GM21526 (cell line): ENCODE data around the gene SUSD2.
"Not testable (repeated sequence)": the region's sequence is repeated elsewhere in the genome, so short reads cannot be mapped to it uniquely, and the experiment has no call there.

ENCODE experiments used
- ATAC-seq: cut with Tn5 transposase; IDR thresholded peaks from one replicate; pipeline ENCODE4 v1.9.1; 2021; ENCODE audit warnings: moderate library complexity; ENCODE audit not compliant: unreplicated experiment, low FRiP score

SUSD2 gene

DNA sequence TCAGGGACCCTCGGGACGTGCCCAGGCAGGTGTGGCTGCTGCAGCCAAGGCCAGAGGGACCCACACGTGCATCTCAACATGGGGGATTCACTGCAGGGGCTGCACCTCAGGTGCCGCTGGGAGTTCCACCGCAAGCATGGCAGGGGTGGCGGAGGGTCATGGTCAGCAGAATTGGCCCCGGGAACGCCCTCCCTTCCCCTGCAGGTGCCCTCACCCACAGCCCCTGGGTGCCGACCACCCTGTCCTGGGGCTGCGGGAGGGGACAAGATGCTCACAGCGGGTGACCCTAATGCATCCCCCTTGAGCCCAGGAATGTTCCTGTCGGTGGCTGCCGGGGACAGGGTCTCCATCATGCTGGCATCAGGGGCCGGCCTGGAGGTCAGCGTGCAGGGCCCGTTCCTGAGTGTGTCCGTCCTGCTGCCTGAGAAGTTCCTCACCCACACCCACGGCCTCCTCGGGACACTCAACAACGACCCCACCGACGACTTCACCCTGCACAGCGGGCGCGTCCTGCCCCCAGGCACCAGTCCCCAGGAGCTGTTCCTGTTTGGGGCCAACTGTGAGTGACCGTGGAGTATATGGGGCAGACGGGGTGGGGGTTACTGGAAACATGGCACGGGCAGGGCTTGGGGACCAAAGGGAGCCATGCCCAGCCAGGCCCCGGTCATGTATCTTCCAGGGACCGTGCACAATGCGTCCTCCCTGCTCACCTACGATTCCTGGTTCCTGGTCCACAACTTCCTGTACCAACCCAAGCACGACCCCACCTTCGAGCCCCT lies 5.8 kb downstream of the SUSD2 start:
- no peak for ATAC-seq

DNA sequence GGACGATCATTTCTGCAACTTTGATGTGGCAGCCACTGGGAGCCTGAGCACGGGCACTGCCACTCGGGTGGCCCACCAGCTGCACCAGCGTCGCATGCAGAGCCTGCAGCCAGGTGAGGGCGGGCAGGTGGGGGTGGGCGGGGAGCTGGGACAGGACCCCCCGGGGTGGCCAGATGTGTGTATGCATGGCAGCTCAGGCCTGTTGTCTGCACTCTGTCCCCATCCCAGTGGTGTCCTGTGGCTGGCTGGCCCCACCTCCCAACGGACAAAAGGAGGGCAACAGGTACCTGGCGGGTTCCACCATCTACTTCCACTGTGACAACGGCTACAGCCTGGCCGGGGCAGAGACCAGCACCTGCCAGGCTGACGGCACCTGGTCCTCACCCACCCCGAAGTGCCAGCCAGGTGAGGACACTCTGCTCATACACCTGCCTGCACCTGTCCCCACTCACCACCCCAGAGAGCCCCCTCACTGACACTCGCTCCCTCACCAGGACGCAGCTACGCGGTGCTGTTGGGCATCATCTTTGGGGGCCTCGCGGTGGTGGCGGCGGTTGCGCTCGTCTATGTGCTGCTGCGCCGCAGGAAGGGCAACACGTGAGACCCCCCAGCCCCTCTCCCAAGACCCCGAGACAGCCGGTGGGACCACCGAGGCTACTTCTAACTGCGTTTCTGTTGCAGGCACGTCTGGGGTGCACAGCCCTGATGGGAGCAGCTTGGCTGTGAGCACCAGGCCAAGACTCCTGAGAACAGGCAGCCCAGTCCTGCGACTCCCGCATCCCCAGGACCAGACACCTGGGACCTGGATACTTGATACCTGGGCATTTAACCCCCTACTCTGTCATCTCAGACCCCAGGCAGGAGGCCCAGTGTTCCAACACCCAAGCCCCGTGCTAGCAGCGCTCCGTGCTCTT lies 6.7 kb downstream of the SUSD2 start:
- no peak for ATAC-seq

DNA sequence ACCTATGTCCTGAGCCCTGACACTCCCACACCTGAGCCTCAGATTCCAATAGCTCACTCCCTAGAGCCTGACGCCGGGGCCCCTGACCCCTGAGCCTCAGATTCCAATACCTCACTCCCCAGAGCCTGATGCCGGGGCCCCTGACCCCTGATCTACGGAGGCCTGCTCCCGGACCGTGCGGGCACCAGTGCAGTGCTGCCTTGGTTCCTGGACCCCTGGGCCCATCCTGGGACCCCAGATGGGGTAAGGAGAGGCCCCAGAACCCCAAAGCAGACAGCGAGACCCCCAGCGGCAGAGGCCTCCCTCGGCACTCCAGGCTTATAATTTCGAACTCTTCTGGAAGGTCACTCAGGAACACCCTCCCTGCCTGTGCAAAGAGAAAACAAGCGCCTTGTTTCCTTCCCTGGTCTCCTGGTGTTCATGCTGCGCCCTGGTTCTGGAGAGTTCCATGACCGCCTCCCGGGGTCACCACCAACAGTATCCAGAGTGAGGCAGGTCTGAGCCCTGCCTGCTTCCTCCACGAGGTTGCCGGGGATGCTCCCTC lies 7.5 kb downstream of the SUSD2 start:
- no peak for ATAC-seq

DNA sequence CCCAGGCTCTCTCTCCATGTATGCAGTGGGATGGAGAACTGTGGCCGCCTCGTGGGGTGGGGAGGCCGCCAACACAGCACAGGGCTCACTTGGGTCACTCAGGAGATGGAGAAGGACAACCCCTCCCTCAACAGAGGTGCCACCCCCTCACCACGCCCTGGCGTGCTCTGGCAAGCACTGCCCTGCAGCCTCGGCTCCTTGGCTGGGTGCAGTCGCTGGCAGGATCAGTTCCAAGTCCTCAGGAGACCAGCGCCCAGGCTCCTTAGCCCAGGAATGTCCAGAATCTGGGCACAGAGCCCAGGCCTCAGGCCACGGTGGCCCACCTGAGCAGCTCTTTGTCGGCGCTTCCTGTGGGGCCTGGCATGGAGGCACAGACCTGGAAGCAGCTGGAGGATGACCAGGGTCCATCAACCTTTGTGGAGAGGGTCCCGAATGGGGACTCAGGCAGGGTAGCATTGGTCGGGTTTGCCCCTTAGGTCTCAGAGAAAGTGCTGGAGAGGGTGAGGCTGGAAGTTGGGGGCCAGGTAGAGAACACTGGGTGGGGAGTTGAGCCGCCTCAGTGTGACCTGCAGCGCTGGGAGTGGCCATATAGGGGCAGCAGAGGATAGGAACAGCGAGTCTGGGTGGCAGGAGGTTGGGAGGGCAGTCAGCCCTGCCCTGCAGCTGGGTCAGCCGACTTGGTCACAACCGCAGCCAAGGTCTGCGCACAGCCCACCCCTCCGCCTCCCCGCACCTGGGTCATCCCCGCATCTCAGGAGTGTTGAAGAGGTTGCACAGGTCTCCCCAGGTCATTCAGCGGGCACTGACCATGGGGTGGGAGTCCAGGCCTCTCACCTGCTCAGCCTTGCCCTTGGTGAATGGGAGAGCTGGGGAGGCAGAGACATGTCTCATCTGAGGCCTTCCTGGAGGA lies 8.2 kb downstream of the SUSD2 start:
- no peak for ATAC-seq

GRCh38 chr22:24190159-24190540 lies 8.9 kb downstream of the SUSD2 start:
- no peak for ATAC-seq

DNA sequence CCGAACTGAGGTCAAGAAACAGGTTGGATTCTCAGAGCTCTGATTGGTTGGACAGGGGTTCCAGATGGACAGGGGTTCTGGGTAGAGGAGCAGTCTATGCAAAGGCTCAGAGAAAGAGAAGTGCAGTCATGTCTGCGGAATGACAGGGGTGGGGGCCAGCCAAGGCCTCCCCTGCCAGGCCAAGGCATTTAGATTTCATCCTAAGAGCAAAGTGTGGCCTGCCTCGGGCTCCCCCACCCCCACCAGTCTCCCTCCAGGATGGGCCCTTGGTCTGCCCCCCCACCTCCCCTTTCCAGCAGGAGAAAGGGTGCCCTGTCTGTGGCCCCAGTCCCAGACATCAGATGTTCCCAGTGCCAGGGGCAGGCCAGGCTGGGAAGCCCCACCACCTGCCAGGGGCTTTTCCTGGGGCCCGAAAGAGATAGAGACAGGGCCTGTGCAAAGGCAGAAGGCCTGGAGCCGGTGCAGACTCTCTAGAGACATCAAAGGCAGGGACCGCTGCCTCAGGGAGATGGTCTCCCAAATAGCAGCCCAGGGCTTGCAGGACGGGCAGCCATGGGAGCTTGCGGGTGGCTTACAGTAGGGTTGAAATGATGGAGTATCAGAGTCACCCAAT lies 9.4 kb downstream of the SUSD2 start:
- ATAC-seq, result no peak

- ATAC-seq, result no peak
These were observed 10.1 kb downstream of the SUSD2 start for GRCh38 chr22:24191381-24191841.

DNA sequence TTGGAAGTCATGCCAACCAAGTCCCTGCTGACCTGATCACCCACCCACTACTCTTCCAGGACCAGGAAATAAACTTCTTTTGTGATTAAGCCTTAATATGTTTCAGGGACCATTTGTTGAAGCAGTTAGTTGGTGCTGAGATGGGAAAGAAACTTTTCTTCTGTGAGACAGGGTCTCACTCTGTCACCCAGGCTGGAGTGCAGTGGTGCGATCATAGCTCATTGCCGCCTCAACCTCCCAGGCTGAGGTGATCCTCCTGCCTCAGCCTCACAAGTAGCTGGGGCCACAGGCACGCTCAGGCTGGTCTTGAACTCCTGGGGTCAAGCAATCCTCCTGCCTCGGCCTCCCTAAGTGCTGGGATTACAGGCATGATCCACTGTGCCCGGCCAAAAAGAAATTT lies 10.6 kb downstream of the SUSD2 start:
- ATAC-seq, result no peak

- no peak for ATAC-seq
These were observed 17.4 kb downstream of the SUSD2 start for GRCh38 chr22:24198682-24199052.

DNA sequence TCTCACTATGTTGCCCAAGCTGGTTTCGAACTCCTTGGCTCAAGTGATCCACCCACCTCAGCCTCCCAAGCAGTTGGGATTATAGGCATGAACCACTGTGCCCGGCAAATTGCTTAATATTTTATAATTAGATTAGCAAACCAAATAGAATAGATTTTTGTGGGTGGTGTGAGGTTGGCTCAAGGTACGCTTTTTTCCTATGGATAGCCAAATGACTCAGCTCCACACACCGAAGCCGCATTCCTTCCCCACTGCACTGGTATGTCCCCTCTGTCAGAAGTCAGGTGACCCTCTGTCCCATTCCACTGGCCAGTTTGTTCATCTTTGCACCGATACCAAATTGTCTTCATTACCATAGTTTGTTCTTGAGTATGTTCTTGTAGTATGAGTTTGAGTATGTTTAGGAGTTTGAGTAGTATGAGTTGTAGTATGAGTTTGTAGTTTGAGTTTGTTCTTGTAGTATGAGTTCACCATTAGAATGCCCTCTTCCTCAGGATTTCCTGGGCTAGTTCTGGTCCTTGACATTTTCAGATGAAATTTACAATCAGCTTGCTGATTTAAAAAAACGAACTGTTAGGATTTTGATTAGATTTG lies 19.4 kb downstream of the SUSD2 start:
- ATAC-seq, result no peak

DNA sequence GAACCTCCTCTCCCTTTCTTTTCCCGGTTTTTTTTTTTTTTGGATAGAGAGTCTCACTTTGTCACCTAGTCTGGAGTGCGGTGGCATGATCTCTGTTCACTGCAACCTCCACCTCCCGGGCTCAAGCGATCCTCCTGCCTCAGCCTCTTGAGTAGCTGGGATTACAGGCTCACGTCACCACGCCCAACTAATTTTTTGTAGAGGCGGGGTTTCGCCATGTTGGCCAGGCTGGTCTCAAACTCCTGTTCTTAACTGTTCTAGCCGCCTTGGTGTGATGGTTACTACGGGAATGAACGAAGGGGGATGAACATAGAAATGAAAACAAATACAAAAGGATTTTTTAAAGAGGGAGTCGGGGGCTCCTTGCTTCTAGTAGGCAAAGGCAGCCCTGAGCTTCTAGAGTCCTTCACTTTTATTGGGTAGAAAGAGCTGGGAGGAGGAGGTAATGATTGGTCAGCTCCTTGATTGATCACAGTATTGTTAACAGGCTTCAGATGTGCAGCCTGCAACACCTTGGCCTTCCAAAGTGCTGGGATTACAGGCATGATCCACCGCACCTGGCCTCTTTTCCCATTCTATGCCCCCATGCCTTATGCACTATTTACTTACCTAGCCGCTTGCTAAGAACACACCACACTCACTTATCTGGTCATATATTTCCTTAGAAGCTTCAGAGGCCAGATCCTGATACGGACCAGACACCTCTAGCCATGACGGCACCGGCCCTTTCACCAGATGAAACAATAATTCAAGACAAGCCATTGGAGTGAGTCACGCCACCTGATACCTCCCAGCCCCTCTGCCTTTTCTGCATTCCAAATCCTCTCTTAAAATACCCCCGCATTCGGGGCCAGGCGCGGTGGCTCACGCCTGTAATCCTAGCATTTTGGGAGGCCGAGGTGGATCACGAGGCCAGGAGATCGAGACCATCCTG lies 20.7 kb downstream of the SUSD2 start:
- no peak for ATAC-seq

DNA sequence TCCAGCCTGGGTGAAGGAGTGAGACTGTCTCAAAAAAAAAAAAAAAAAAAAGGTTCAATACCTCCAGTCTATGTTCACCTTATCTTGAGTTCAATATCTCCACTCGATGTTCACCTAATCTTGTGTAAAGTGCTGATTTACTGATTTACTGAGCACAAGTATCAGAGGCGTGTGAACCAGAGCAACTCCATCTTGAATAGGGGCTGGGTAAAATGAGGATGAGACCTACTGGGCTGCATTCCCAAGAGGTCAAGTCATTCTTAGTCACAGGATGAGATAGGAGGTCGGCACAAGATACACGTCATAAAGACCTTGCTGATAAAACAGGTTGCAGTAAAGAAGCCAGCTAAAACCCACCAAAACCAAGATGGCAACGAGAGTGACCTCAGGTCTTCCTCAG lies 22.6 kb downstream of the SUSD2 start:
- not testable (repeated sequence) for ATAC-seq

DNA sequence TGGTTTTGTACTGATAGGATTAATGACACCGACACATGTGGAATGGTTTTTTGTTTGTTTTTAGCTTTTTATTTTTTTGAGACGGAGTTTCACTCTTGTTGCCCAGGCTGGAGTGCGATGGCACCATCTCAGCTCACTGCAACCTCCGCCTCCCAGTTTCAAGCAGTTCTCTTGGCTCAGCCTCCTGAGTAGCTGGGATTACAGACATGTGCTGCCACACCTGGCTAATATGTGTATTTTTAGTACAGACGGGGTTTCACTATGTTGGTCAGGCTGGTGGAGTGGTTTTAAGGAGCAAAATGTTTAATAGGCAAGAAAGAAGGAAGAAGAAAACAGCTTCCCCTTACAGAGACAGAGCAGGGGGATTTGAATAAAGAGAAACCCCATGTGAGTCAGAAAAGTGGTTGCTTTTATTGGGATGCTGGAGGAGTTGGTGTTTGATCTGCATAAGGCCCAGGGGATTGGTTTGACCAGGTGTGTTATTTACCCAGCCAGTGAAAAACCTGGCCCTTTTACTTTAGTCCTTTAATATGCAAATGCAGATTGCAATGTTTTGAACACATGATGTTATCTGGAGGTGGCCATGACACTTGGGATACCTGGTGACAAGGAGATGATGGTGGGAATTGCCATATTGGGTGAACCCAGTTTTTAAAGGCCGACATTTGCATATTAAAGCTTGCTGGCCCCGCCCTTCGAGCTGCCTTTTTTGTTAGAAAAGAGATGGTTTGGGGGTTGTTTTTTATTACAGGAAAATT lies 24.3 kb downstream of the SUSD2 start:
- ATAC-seq, result no peak

DNA sequence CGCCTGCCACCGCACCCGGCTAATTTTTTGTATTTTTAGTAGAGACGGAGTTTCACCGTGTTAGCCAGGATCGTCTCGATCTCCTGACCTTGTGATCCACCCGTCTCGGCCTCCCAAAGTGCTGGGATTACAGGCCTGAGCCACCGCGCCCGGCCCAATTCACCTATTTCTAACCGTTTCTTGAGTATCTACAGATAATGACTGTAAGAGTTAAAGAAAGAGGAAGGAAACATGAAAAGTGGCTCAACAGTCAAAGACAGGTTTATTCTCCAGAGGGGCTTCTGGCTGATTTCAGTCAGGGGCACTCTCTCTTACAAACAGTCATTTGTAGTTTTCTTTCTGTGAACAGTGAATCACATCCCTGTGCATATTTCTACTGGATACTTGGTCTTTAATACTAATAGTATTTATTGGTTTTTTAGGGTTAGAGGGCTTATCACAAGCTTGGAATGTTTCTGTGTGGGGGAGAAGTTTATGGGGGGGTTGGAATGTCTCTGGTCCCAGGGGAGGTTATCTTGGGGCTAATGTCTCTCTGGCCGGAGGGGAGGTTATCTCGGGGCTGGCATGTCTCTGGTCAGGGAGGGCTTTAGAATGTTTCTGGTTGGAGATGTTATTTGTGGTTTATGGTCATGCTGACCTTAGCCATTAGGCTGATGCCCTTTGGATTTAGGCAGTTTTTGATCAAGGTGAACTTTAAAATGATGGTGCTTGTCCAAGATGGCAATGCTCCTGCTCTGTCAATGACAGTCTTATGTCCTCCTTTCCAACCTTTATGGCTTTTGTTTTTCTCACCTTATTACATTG lies 25.4 kb downstream of the SUSD2 start:
- ATAC-seq, result not testable (repeated sequence)

- ATAC-seq, result no peak
These were observed 26.2 kb downstream of the SUSD2 start for GRCh38 chr22:24207264-24208011.

DNA sequence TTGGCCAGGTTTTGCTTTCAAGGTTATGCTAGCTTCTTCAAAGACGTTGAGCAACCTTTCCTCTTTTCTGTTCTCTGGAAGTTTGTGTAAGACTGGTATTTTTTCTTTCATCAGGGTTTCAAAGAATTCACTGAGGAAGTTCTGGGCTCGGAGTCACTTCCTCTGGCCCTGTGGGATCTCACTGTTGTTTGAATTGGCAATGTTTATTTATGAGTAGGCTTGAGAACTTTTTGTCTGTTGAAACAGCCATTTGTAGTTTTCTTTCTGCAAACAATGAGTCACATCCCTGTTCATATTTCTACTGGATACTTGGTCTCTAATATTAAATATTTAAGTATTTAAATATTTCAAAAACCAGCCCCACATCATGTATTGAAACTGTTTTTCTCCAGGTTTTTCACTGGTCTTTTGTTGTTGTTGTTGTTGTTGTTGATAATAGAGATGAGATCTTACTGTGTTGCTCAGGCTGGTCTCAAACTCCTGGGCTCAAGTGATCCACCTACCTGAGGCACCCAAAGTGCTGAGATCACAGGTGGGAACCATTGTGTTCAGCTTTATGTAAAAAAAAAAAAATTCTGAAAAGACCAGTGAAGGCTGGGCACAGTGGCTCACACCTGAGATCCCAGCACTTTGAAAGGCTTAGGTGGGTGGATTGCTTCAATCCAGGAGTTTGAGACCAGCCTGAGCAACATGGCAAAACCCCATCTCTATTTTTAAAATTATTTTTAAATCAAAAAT lies 26.9 kb downstream of the SUSD2 start:
- ATAC-seq, result no peak
